ENCODE data around the gene OSR1.

- no peak for TF ChIP-seq CTCF (conservative IDR thresholded peaks at IDR 0.05)
- no peak for TF ChIP-seq ZFX (IDR thresholded peaks at IDR 0.05)
These were observed 33.8 kb upstream of the OSR1 start for GRCh38 chr2:19392191-19392590.

Data from C4-2B (cell line).